AML-193 (cell line): ENCODE data around the gene ANKS1A.
A peak's percentile ranks its signal among the peaks of the same experiment; 100 is the strongest.
"Not testable (repeated sequence)": the region's sequence is repeated elsewhere in the genome, so short reads cannot be mapped to it uniquely, and the experiment has no call there.

Experiments
- DNase-seq, 2 experiments: peaks; one replicate each; lab custom pipeline; 2025; lab: John Stamatoyannopoulos, UW

ANKS1A gene

DNA sequence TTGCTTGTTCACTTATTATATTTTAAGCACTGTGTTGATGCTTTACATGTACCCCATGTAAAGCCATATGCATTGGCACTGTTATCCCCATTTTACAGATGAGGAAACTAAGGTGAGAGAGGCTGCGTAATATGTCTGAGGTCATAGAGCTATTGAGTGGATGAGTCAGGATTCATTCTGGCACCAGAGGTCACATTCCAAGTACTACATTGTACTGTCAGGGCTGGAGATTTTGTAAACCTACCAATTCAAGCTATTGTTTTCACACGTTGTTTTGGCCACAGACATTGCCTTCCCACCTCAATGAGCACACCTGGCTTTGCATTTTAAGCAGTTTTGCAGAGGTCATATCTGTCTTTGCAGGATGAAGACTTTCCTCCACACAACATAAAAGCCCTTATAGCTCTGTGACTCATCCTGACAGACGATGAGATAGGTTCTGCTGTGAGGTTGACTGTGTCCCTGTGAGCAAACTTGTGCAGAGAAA is 33.2 kb downstream of the ANKS1A start:
- DNase-seq = no peak

DNA sequence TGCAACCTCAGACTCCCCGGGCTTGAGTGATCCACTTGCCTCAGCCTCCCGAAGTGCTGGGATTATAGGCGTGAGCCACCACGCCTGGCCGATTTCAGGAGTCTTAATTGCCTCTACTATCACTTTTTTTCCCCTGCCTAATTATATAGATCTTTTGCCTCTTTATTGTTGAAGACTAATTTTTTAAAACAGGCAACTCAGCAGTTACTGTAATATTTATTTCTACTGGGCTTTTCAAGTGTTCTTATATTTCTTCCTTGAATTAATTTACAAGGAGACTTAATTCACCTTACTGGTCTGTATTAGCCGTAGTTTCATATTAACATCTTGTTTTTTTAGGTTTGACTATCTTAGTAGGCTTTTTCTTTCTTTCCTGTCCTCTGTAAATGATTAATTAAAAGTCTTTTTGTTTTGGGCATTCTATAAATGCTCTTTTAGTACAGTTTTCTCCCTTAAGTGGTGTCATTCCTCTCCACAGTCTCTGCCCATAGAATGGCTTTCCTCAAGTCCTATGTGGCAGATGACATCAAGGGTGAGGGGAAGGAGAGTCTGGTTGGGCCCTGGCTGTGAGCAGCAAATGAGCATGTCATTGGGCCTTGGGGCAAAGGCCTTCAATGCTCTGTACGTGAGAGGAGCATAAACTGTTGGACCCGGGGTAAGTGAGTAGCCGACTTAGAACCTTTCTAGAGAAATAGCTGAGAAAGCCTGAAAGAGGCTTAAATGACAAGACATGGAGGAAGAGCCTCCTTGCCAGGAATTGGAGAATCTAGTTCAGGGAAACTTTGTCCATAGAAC is 36.0 kb downstream of the ANKS1A start:
- no peak for DNase-seq

DNA sequence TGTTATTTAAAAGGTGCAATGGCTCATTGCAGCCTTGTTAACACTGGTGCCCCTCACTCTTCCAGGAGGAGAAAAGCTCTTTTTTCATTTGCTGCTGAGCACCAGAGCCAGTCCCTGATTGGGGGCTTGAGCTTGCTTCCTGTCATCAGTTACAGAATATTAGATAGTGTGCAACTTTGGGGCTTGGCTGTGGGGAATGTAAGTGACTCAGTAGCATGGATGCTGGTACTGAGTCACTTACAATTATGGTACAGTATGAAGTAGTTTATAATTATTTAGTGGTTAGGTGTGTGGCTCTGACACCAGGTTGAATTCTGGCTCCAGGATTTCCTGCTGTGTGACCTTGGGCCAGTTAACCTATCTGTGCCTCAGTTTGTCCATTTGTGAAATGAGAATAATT is 37.6 kb downstream of the ANKS1A start:
- DNase-seq = no peak

DNA sequence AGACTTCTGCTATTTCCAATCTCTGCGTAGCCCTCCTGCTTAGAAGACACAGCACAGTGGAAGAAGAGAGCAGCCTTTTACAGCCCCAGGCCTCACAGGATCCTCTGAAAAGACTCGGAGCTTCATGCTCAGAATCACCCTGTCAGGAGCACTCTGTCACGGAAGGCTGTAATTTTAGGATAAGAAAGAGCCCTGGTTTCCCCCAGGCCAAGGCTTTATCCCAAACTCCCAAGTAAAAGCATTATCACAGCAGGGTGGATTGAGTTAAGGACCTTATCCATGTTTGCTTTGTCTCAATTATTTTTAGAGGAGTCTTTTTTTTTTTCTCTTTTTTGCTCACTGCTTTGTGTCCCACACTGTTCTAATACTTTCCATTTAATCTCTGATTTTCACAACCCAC is 39.2 kb downstream of the ANKS1A start:
- DNase-seq = no peak

DNA sequence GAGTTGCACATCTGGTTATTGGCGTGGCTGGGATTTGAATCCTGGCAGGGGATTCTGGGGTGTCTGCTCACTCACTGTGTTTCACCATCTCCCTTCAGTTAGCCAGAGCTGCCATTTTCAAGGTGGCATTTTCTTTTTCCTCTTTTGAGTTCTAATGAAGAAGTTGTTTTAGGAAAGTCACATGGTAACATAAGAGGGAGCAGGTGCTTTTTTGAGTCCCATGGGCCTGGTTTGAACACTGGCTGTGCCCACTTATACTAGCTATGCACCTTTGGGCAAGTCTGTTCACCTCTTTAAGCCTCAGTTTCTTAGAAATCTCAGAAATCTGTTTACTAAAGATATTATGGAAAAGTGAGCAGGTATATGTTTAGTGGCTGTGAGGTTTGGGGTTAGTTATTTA is 39.6 kb downstream of the ANKS1A start:
- DNase-seq = no peak

DNA sequence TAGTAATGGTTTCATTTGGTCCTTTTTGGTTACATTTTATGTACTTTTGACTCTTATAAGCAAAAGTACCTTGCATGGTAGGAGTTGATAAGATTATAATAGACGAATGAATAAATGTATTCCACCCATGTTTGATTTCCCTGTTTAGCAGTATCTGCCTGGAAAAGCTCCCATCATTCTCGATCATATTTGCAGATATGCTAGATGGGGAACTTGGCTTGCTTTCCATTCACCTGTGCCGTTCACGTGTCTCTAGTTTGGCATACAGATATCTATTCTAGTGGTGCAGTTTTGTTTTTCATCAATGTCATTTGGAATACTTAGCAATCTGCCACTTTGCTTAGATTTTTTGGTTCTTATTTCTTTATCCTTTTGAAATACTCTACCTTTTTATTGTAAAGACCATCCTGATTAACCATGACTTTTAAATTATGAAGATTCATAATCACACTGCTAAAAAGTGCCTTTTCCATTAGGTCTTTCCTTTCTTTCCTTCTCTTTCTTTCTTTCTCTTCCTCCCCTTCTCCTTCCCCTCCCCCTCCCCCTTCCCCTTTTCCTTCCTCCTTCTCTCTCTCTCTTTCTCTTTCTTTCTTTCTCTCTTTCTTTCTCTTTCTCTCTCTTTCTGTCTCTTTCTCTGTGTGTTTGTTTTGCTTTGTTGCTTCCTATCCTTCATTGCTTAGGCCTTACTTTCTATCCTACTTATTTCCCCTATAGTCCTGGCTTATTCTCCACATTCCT is 40.4 kb downstream of the ANKS1A start:
- no peak for DNase-seq

DNA sequence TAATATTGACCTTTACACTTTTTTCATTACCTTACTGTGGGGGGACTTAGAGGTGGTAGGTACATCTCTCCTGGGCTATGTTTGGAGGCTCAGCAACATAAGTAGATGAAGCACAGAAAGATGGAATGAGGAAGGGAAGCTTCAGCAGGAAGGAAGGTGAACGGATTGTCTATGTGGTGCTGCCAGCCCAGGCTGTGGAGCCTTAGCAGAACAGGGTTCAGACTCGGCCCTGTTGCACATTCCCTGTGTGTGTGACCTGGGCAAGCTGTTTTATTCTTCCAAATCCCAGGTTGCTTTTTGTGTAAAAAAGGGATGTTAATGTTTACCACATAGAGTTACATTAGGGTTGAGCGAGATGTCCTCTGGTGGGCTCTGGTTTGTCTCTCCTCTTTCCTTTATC is 41.2 kb downstream of the ANKS1A start:
- no peak for DNase-seq

DNA sequence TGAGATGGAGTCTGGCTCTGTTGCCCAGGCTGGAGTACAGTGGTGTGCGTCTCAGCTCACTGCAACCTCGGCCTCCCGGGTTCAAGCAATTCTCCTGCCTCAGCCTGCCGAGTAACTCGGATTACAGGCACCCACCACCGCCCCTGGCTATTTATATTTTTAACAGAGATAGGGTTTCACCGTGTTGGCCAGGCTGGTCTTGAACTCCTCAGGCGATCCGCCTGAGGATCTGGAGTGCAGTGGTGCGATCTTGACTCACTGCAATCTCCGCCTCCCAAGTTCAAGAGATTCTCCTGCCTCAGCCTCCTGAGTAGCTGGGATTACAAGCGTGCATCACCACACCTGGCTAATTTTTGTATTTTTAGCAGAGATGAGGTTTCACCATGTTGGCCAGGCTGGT is 43.1 kb downstream of the ANKS1A start:
- DNase-seq = not testable (repeated sequence)

DNA sequence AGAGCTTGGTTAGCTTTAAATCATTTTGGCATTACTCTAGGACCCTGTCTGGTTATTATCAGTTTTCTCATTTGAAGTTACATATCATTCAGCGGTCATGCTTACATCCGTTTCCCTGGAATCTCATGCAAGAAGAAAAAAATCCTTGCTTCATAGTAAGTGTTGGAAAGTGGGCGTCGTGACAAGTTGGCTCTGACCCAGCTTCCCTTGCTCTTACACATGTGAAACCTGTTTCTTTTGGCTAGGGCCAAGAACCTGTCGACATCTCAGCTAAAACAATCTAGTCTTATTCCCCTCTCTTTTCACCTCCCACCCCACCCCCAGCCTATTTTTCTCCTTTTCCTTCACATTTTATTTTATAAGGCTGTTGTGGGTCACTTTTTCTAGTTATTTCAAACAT is 45.5 kb downstream of the ANKS1A start:
- DNase-seq = no peak

DNA sequence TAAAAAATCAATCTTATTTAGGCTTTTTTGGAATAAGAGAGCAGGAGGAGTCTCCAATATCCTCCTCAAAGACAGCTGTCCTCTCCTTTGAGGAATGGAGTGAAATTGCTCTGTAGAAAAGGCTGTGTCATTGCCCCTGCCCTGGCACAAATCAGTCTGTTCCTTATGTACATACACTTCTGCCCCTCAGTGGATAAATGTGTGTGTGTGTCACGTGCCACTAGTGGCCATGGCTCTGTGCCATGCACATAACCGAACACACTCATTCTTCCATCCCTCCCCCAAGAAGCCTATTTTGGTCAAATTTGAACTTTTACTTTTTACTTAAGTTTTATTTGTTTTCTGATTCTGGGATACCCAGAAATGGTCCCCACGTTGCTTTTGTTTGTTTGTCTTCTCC is 49.2 kb downstream of the ANKS1A start:
- no peak for DNase-seq

DNA sequence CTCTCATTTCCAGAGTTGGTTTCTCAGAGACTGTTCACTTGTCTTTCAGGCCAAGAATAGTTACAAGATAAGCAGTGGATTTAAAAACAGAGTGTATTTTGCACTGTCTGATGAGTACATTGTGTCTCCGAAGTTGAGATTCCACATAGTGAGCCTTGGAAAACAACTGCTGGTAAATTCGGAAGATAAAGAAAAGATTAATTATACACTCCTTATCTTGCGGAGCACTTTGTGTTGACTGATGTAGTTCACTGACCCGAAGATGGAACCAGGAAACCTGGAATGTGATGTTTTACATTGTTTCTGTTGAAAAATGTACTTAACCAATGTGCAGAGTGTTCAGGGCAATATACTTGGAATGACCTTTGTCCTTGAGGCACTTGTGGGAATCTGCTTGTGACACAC is 51.0 kb downstream of the ANKS1A start:
- no peak for DNase-seq

DNA sequence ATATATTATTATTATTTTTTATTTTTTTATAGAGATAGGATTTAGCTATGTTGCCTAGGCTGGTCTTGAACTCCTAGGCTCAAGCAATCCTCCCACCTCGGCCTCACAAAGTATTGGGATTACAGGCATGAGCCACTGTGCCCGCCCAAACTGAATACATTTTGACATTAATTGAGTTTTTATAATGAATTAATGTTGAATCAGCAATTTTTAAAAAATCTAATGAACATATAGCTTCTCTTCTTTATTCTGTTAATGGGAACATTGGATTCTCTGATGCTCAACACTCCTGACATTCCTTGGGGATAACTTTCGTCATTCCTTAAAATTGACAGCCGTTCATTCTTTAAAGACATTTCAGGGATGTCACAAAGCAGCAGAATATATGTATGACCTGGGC is 52.4 kb downstream of the ANKS1A start:
- DNase-seq = no peak

DNA sequence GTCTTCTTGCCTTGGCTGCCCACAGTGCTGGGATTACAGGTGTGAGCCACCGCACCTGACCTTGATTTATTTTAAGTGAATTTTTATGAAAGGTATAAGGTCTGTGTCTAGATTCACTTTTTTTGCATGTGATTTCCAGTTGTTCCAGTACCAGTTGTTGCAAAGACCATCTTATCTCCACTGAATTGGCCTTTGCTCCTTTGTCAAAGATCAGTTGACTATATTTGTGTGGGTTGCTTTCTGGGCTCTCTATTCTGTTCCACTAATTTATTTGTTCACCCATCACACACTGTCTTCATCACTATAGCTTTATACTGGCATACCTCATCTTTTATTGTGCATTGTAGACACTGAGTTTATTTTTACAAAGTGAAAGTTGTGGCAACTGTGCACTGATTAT is 56.3 kb downstream of the ANKS1A start:
- DNase-seq = no peak

DNA sequence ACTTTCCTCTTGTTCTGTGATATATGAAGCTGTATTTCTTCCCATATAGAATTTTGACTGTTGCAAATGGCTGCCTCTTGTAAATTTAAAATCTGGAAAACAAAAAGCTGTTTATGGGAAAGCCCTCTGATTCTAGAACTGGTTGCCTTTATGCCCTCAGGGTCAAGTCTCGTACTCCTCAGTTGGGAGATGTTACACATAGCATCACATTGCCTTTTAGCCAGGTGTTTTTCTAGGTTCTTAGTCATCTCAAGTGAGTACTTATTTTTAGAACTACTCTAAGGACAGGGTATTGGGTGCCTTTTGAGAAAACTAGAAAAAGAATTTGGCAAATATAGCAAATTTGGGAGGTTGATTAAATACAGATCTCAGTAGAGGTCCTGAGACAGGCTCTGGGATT is 58.5 kb downstream of the ANKS1A start:
- no peak for DNase-seq

DNA sequence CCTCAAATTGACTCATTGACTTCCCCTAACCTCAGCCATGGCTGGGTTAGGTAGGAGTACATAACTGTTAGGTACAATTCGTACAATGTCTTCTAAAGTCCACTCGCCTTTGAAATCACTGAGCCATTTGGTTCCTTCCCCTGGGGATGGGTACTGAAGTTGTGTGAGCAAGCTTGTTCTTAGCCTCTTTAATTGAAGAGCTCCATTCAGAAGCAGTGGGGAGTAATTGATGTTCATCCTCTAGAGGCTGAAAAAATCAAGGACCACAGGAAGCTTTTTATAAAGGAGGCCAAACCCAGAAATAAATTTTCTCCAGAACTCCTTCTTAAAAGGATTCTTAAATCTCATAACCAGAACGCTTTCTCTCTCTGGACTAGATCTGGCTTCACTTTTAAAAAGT is 60.6 kb downstream of the ANKS1A start:
- no peak for DNase-seq

DNA sequence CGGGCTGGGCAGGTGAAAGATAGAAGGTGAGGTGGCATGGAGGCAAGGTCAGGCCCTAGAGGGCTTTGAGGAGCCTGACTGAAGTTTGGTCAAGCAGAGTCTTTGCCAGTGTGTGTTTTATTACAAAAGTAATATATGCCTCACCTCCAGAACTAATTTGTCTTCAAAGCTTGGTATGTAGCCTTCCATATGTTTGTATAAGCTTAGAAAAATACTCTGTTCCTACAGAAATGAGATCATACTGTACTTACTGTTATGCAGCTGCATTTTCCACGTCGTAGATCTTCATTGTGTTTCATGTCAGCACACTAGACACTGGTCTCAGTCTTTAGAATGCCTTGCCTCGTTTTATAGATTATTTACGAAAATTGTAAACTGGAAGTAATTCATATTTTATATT is 61.8 kb downstream of the ANKS1A start:
- DNase-seq = no peak

DNA sequence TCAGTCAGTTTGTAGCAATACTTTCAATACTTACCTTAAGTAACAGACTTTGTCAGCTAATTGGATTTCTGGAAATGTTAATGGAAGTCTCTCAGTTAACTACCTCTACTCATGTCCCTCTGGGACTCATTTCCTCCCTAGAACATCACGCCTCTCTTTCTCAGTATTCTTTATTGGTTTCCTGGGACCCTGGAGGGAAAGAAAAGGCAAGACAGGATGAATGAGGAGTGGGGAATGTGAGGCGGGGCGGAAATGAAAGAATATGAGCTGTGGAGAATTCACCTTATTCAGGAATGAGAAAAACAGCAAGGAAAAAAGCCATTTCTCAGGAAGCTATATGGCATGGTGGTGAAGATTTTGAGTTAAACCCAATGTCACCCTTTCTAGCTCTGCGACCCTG is 62.7 kb downstream of the ANKS1A start:
- no peak for DNase-seq

DNA sequence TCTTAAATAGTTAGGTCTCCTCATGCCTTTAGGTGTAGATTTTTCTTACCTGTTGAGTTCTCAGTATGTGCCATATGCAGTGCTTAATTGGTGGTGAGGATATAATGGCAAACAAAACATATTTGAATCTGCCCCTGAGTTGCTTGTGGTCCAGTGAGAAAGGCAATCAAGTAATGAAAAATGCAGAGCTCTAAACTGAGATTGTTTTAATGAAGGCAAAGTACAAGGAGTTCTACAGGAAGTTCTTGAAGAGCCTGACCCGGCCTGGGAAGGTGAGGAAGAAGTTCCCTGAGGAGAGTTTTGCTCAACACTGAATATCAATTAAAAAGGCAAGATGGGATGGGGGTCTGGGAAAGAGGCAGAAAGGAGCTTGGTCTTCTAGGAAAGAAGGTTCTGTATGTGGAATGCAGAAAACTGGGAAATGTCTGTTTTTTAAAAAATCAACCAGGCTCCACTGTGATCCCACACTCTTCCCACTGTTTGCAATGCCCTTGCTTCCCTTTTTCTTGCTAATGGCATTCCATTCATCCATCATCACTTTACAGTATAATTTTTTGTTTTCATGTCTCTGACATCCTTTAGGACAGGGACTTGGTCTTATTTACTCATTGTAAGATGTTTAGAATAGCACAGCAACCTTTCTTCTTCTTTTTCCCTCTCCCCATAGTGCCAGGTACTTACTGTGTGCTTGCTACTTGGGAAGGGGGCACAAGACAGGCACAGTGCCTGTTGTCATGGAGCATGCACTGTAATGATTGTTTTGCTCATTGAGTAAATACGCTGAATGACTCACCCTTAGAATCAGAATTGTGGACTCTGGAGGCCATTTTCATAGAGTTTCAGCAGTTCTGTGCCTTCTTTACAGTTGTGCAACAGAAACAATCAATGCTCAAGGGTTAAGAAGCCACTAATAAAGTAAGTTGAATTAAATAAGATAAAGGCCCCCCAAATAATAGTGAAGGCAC is 64.3 kb downstream of the ANKS1A start:
- DNase-seq = no peak

DNA sequence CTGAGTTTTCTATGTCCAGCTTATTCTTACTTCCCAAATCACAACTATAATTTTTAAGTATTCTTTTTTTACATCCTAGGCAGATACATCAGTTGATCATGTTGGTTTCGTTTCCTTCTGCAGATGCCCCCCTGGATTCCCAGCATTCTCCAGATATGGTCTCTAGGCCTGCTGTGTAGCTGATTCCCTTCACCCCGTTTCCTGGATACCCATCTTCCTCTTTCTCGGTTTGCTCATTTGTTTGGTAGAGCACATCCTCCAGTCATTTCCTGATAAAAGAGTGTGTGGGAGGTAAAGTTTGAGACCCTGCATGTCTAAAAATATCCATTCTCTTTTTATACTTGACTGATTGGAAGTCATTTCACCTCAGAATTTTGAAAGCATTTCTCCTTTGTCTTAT is 66.4 kb downstream of the ANKS1A start:
- DNase-seq = peak; percentile 33 to 41

DNA sequence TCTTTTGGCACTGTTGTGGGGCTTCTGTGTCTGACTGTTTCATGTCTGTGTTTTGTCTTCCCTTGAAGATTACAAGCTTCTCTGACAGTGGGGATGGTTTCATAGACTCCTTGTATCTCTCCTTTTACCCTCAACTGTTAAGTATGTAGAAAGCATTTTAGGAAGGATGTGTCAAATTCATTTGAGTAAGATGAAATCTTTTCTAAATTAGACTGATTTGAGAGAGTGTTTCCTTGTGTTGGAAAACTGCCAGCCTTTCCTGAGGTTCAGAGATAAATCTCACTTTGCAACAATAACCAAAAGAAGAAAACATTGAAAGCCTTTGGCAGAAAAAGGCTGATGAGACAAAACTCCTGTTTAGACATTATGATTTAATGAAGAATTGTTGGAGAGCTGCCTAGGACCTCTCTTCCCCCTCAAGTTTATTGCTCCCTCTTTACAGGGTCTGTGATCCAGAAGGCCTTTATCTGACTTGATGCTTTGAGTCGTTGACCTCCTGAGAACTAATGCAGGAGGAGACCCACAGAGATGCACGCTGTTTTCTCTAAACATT is 68.3 kb downstream of the ANKS1A start:
- no peak for DNase-seq

DNA sequence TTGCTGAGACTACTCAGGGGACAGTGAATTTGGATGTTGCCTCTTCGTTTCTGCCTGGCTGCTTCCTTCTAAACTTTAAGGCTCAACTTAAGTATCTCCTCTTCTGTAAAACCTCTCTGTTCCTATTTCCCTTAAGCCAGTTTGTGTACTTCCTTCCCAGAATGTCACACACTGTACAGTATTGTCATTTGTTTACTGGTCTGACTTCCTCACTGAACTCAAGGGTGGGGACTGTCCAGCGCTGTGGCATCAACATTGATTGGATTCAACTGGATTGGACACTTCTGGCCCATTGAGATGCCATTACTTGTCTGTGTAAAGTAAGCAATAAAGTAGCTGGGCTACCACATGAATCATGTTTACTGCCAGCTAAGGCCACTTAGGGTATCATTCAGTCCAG is 69.7 kb downstream of the ANKS1A start:
- DNase-seq = no peak

DNA sequence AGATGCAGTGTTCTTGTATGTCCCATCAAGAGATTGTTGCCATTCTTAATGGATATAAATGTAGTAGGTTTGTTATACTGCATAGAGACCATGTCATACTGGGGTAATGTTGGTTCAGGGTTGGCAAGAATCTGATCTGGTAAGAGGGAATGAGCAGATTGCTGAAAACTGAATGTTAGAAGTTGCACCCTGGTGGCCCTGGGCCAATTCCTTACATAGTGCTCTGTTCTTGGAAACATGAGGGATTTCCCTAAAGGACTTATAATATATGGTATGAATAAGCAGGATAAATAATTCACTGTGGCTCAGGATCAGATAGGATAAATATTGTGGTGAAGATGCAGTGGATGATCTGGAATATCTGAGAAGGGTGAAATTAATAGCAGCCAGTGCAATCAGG is 70.2 kb downstream of the ANKS1A start:
- DNase-seq = no peak
